Testis (tissue), 2 donors: ENCODE measurements around the gene CCDC54.

Experiments used
- CTCF ChIP-seq, 3 experiments: fragments of 450-650 bp in 2 of 3; fragments of 200-600 bp in 1 of 3; sonication (generic) in 1 of 3; IDR thresholded peaks; one replicate each; pipeline ENCODE4 v1.5.1; 2016 to 2019; ENCODE audit warnings: antibody characterized with exemption in 3 of 3, mild to moderate bottlenecking in 2 of 3, moderate library complexity in 1 of 3
- POLR2A ChIP-seq: fragments of 450-650 bp; IDR thresholded peaks from one replicate; pipeline ENCODE4 v1.6.1; 2017; ENCODE audit warnings: antibody characterized with exemption, mild to moderate bottlenecking, moderate library complexity

- TF ChIP-seq POLR2A (no peak), CTCF (IDR thresholded peaks at IDR 0.05) (no peak)
These were observed 3.3 kb upstream of the CCDC54 start for GRCh38 chr3:107373896-107374295.
